Measurements from ENCODE around the gene KCNK3. TPM values are rescaled to one million over a fixed set of nuclear protein-coding genes. Genes with fewer than 3 reads are reported as not detected.

The KCNK3 gene
- total RNA-seq, 2 experiments from 2014 or later = not detected

DNA sequence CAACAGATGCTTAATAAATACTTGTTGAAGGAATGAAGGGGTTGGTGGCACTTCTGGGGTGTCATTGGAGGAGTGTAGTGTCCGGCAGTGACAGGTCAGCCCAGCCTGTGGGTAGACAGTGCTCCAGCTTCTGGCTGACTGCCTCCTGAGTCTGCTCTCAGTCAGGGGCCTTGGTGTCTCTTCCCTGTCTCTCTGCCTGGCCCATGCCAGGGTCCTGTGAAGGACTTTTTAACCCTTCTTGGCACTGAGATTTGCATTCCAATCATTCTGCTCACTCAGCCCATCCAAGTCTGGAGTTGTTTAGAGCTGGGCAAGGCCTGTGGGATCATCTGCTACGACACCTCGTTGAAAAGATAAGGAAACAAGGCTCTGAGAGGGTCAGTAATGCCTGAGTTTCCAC, 1.4 kb upstream of the KCNK3 start:
- no peak overlapping the region for H3K27ac ChIP-seq (ENCODE audit: low read depth, low read length, poor library complexity, severe bottlenecking)
- no peaks in the 10 kb centered on the region for H3K9me3 ChIP-seq (ENCODE audit: low read length)
- TF ChIP-seq, protein P1, sequence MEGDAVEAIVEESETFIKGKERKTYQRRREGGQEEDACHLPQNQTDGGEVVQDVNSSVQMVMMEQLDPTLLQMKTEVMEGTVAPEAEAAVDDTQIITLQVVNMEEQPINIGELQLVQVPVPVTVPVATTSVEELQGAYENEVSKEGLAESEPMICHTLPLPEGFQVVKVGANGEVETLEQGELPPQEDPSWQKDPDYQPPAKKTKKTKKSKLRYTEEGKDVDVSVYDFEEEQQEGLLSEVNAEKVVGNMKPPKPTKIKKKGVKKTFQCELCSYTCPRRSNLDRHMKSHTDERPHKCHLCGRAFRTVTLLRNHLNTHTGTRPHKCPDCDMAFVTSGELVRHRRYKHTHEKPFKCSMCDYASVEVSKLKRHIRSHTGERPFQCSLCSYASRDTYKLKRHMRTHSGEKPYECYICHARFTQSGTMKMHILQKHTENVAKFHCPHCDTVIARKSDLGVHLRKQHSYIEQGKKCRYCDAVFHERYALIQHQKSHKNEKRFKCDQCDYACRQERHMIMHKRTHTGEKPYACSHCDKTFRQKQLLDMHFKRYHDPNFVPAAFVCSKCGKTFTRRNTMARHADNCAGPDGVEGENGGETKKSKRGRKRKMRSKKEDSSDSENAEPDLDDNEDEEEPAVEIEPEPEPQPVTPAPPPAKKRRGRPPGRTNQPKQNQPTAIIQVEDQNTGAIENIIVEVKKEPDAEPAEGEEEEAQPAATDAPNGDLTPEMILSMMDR (conservative IDR thresholded peaks at IDR 0.05; ENCODE audit: low read length) = no peak
- no peak for TF ChIP-seq EZH2phosphoT487 (IDR thresholded peaks at IDR 0.05; ENCODE audit: borderline replicate concordance, low read depth, low read length)
- H4K20me1 ChIP-seq (ENCODE audit: insufficient read depth, low read length) = no peaks in the 10 kb centered on the region
- BruUV-seq (replicated peaks) = no TSS peak
- H3K4me3 ChIP-seq (ENCODE audit: low read depth, low read length, poor library complexity, severe bottlenecking) = no peak overlapping the region
- intact Hi-C loops (cut with micrococcal nuclease; ENCODE audit: unreplicated experiment) = no loop called here
- no peaks in the 10 kb centered on the region for H3K9me2 ChIP-seq (ENCODE audit: insufficient read depth, low read length)
- H3K4me1 ChIP-seq (ENCODE audit: insufficient read depth, low read length, poor library complexity, severe bottlenecking) = no peaks in the 10 kb centered on the region
- ChIA-PET POLR2A (no interaction called here), CTCF (ENCODE audit: unreplicated experiment) (no interaction called here)
- no peaks in the 10 kb centered on the region for H3K36me3 ChIP-seq (ENCODE audit: insufficient read depth, low read length)
- H3K79me2 ChIP-seq (ENCODE audit: insufficient read depth, low read depth, low read length) = no peaks in the 10 kb centered on the region
- H2AFZ ChIP-seq (ENCODE audit: low read length) = no peak overlapping the region
- DNase-seq (ENCODE audit: low spot score) = no peak
- H3K4me2 ChIP-seq (ENCODE audit: low read length) = no peak overlapping the region

DNA sequence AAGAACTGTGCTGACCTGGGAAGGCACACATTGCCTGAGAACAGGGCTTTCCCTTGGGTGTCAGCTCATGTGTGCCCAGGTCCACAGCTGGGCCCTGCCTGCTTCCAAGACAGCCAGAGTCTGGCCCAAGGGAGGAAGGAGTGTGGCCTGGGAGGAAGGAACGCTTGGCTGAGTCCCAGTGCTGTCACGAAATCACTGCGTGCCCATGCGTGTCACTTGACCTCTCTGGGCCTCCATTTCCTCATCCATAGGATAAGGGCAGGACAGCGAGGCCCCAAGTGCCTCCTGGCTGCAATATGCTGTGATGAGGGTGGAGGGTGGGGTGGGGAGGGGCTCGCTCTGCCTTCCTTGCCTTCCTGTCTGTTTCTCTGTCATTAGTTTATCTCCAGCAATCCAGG, 642 bp upstream of the KCNK3 start:
- ChIA-PET POLR2A (no interaction called here), CTCF (ENCODE audit: unreplicated experiment) (no interaction called here)
- Histone ChIP-seq H4K20me1 (ENCODE audit: insufficient read depth, low read length) (no peaks in the 10 kb centered on the region), H3K79me2 (ENCODE audit: insufficient read depth, low read depth, low read length) (no peaks in the 10 kb centered on the region), H3K9me3 (ENCODE audit: low read length) (no peaks in the 10 kb centered on the region), H3K27ac (ENCODE audit: low read depth, low read length, poor library complexity, severe bottlenecking) (no peak overlapping the region), H3K4me3 (ENCODE audit: low read depth, low read length, poor library complexity, severe bottlenecking) (no peak overlapping the region), H3K36me3 (ENCODE audit: insufficient read depth, low read length) (no peaks in the 10 kb centered on the region), H2AFZ (ENCODE audit: low read length) (no peak overlapping the region), H3K4me2 (ENCODE audit: low read length) (no peak overlapping the region), H3K4me1 (ENCODE audit: insufficient read depth, low read length, poor library complexity, severe bottlenecking) (no peaks in the 10 kb centered on the region), H3K9me2 (ENCODE audit: insufficient read depth, low read length) (no peaks in the 10 kb centered on the region)
- intact Hi-C loops (cut with micrococcal nuclease; ENCODE audit: unreplicated experiment) = no loop called here
- no TSS peak for BruUV-seq (replicated peaks)
- DNase-seq (ENCODE audit: low spot score) = no peak
- TF ChIP-seq, protein P1 (conservative IDR thresholded peaks at IDR 0.05; ENCODE audit: low read length) = no peak
- TF ChIP-seq EZH2phosphoT487 (IDR thresholded peaks at IDR 0.05; ENCODE audit: borderline replicate concordance, low read depth, low read length) = no peak

DNA sequence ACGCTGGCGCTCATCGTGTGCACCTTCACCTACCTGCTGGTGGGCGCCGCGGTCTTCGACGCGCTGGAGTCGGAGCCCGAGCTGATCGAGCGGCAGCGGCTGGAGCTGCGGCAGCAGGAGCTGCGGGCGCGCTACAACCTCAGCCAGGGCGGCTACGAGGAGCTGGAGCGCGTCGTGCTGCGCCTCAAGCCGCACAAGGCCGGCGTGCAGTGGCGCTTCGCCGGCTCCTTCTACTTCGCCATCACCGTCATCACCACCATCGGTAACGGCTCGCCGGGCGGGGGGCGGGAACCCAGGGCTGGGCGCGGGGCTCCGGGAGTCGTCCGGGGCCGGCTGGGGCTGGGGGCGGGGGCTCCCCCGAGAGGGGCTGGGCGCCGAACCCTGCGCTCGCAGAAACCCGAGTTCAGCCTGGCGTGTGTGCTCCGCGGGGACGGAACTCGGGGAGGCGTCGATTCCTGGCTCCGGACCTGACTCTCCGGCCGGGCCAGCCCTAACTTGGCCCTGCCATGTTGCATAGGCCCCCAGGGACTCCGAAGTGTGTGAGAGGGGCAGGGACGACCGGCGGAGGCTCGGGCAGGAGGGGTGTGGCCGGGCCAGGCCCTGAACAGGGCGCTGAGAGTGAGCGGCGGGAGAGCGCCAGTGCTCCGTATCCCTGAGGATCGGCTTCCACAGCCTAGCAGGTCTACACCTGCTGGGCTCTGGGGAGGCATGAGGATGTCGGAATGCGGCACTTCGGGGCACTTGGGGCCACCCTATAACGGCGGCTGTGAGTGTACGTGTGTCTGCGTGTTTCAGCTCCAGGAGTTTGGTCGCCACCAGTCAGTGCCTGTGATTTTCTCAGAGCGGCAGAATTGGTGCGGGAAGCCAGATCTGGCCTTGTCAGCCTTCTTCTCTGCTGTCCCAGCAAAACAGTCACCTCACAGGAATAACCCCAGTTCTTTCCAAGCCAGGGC, 651 bp downstream of the KCNK3 start:
- Histone ChIP-seq H3K4me3 (ENCODE audit: low read depth, low read length, poor library complexity, severe bottlenecking) (no peak overlapping the region), H3K79me2 (ENCODE audit: insufficient read depth, low read depth, low read length) (no peaks in the 10 kb centered on the region), H3K4me1 (ENCODE audit: insufficient read depth, low read length, poor library complexity, severe bottlenecking) (no peaks in the 10 kb centered on the region), H3K27ac (ENCODE audit: low read depth, low read length, poor library complexity, severe bottlenecking) (no peak overlapping the region), H4K20me1 (ENCODE audit: insufficient read depth, low read length) (no peaks in the 10 kb centered on the region), H3K9me3 (ENCODE audit: low read length) (no peaks in the 10 kb centered on the region), H3K4me2 (ENCODE audit: low read length) (no peak overlapping the region), H2AFZ (ENCODE audit: low read length) (no peak overlapping the region), H3K36me3 (ENCODE audit: insufficient read depth, low read length) (no peaks in the 10 kb centered on the region), H3K9me2 (ENCODE audit: insufficient read depth, low read length) (no peaks in the 10 kb centered on the region)
- intact Hi-C loops (cut with micrococcal nuclease; ENCODE audit: unreplicated experiment) = no loop called here
- ChIA-PET POLR2A (no interaction called here), CTCF (ENCODE audit: unreplicated experiment) (no interaction called here)
- TF ChIP-seq, protein P1 (conservative IDR thresholded peaks at IDR 0.05; ENCODE audit: low read length) = no peak
- TF ChIP-seq EZH2phosphoT487 (IDR thresholded peaks at IDR 0.05; ENCODE audit: borderline replicate concordance, low read depth, low read length) = no peak
- DNase-seq (ENCODE audit: low spot score) = no peak
- no TSS peak for BruUV-seq (replicated peaks)
